Stimulated activated CD4-positive, alpha-beta T cell treated with anti-CD3 and anti-CD28 coated beads, Interleukin-12 subunit alpha, Interleukin-12 subunit beta, amount 100 ng/mL, for 4 hours (primary cell): ENCODE measurements around the gene SCG5.

ENCODE experiments used
- DNase-seq: peaks from one replicate; pipeline ENCODE4 v3.0.0-alpha.2; 2020

The SCG5 gene

DNA sequence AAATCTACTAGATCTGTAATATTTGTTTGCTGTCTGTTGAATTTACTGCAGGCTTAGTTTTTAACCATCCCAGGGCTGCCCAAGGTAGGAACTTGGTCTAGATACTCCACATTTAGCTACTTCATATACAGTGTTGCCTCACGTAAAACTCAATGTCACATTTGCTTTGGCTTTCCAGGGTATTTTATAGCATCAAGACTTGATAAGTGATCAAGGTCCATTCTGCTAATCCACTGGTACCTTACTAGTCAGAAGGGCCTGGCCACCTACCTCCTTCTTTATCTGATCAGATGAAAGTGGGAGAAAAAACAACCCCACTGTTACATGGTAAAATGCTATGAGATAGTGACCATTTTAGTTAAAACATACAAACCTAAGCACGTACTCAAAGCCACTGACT is 50.8 kb downstream of the SCG5 start:
- DNase-seq: no peak

- DNase-seq: no peak
Measured at GRCh38 chr15:32694222-32694983, 52.9 kb downstream of the SCG5 start.

GRCh38 chr15:32698773-32699390 is 57.4 kb downstream of the SCG5 start:
- no peak for DNase-seq

- DNase-seq: no peak
Measured at GRCh38 chr15:32700501-32701150, 59.1 kb downstream of the SCG5 start.

- DNase-seq: no peak
Measured at GRCh38 chr15:32701863-32702262, 60.4 kb downstream of the SCG5 start.

GRCh38 chr15:32704395-32704981 is 63.0 kb downstream of the SCG5 start:
- no peak for DNase-seq

DNA sequence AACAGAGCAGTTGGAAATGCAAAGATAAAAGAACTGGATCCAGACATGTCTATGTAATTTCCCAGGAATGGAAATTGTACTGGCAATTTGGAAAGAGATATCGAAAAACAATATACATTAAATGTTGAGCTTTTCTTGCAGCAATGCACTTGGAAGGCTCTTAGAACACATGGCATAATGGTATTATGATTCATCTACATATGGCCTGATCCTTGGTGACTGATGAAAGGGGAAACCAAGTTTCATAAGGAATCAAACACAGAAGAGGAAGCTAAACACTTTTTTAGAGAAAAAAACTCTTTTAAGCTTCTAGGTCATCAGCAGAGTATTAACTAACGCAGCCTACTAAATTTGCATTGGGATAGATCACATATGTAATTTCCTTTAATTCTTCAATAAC is 63.9 kb downstream of the SCG5 start:
- DNase-seq: no peak

DNA sequence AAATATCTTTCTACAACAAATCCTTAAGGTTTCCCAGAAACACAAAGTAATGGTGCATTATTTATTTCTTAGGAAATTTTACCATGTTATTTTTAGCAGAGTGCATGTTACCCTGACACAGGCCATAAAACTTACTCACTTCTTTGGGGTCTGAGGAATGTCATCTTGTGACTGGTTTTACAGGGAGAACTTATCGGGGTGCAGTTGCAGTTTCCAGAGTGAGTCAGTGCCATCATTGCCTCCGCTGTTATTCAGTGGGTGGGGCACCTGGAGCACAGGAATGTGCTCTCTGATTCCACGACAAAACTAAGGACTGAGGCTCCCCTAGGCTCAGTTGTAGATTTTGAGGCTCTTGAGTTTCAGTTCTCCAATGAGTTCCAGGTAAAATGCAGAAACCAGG is 65.2 kb downstream of the SCG5 start:
- DNase-seq: no peak

- DNase-seq: no peak
Measured at GRCh38 chr15:32707436-32707835, 65.9 kb downstream of the SCG5 start.

- no peak for DNase-seq
Measured at GRCh38 chr15:32709295-32710033, 68.0 kb downstream of the SCG5 start.

DNA sequence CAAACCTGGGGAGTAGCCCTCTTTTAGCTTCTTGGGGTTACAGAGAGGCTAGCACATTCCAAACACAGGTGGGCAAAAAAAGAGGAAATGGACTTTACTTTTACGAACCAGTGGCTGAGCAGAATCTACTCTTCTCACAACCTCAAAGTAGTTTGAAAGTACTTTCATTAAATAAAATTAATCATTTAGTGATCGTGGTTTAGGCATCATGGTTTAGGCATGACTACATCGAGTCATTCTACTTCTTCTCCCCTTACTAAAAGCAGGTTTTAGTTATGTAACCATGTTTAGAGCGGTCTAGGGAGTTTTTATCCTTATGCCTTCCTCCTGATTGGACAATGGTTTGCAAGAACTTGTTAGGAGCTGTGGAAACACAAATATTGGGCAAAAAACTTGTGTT is 73.8 kb downstream of the SCG5 start:
- DNase-seq: no peak

DNA sequence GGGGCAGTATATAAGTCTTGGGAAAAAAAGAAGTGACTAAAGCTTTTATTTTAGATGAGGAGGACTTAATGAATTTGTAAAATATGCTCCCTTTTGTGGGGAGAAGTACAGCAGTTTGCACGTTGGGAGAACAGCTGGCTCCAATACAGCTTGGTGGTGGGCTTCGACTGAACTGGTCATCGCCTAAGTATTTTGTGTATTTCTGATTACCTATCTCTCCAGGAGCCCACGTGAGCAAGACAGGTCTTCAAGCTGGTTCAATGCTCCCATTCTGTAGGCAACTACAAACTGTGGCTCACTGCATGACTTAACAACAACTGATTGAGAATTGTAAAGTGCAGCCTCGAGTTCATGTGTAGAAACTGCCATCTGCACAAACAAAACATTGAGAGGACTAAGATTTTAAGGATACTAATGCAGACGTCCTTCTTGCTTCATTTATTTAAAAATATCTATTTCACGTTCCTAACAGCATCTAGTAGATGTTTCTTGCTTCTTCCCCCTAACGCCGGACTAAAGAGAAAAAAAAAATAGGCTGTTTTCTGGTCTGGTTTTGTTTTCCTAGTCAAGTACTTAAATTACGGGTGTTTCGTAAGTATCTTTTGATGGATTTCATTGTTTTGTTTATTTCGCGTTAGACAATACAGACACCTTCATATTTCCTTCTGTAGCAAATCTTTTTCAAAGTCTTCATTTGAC is 74.9 kb downstream of the SCG5 start:
- DNase-seq: no peak

DNA sequence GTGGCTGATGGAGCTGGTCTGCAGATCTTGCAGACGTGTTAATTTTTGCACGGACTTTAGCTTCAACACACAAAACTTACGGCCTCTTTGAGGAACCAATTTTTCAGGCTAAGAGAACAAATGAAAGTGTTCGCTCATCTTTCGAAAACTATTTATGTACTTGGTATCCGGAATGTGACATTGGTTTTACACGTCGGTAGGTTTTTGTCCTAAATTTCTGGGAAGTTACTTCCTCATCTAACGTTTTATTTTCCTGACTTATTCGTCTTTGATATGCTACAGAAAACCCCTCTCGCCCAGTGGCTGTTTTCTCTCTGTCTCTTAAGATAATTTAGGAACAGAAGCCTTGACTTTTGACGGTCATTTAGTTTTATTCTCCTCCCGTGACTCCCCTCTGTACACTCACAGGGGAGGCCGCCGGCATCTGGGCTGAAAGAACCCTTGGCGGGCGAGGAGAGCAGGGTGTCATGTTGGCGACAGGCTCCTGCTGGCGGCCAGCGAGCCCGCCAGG is 75.5 kb downstream of the SCG5 start:
- DNase-seq: no peak

DNA sequence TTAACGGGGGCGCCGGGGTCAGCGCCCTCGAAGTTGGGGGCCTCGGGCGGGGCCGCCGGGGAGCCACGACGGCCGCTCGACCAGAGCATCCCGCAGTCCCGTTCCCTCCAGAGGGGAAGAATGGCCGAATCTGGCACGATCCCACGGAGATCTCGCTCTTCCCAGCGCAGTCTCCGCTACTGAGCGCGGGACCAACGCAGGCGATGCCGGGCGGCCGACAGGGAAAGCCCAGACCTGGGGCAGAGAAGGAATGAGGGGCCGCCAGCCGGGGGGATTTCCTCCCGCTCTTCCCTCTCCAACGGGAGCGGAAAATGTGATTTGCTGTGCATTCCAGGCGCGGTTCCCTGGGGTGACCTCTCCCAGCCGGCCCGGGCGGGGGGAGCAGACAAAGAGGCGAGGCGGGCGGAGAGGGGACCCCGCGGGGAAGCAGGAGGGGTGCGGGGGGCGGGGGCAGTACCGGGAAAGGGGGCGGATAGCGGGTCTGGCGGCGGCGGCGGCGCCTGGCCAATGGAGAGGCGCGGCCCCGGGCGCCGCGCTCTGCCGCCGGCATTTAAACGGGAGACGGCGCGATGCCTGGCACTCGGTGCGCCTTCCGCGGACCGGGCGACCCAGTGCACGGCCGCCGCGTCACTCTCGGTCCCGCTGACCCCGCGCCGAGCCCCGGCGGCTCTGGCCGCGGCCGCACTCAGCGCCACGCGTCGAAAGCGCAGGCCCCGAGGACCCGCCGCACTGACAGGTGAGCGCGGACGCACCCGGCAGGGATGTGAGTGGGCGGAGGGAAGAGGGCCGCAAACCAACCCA is 76.1 kb downstream of the SCG5 start, which contains the start of gene GREM1:
TSS of gene GREM1 (plus strand) at position 579 of the 801 bp plus-strand sequence. CDS start 12,687 bp downstream, outside the sequence.
- no peak for DNase-seq

GRCh38 chr15:32718227-32718820 is 76.8 kb downstream of the SCG5 start:
- DNase-seq: no peak

- no peak for DNase-seq
Measured at GRCh38 chr15:32718821-32719716, 77.6 kb downstream of the SCG5 start.

GRCh38 chr15:32721596-32721995 is 80.1 kb downstream of the SCG5 start:
- DNase-seq: no peak

GRCh38 chr15:32722136-32722535 is 80.6 kb downstream of the SCG5 start:
- no peak for DNase-seq

GRCh38 chr15:32723171-32723948 is 81.8 kb downstream of the SCG5 start:
- no peak for DNase-seq
